ENCODE results near the gene DMXL1. TPM values are rescaled to one million over a fixed set of nuclear protein-coding genes. Genes with fewer than 3 reads are reported as not detected.

Gene DMXL1
- total RNA-seq, 1 donor from 2014 or later, result 22.3 TPM

DNA sequence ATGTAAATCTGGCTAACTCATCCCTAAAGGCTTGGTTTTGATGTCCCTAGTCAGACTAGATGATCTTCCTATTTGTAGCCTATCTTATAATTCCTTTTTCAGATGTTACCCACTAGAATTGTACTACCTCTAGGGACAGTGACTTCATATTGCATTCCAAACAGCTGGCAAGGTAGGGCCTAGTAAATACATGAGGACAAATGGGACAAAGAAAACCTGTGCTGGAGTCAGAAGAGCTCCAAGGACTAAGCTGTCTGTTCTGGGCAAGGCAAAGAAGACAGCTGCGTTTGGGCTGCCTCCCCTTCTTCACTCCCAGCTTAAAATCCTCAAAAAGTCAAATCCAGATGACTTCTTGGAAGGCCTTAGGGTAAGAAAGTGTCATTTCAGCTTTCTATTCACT is 10.0 kb downstream of the DMXL1 start:
- peaks cover 54% of the 10 kb centered on the region for H3K4me1 ChIP-seq
- TF ChIP-seq, protein P1, sequence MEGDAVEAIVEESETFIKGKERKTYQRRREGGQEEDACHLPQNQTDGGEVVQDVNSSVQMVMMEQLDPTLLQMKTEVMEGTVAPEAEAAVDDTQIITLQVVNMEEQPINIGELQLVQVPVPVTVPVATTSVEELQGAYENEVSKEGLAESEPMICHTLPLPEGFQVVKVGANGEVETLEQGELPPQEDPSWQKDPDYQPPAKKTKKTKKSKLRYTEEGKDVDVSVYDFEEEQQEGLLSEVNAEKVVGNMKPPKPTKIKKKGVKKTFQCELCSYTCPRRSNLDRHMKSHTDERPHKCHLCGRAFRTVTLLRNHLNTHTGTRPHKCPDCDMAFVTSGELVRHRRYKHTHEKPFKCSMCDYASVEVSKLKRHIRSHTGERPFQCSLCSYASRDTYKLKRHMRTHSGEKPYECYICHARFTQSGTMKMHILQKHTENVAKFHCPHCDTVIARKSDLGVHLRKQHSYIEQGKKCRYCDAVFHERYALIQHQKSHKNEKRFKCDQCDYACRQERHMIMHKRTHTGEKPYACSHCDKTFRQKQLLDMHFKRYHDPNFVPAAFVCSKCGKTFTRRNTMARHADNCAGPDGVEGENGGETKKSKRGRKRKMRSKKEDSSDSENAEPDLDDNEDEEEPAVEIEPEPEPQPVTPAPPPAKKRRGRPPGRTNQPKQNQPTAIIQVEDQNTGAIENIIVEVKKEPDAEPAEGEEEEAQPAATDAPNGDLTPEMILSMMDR (IDR thresholded peaks at IDR 0.05; ENCODE audit: borderline replicate concordance), result no peak
- H3K9me3 ChIP-seq (replicated peaks), result peaks cover 4% of the 10 kb centered on the region
- intact Hi-C loops (cut with micrococcal nuclease), result no loop called here
- no peaks in the 10 kb centered on the region for H3K27me3 ChIP-seq (ENCODE audit: low read depth)
- DNase-seq, result no peak
- H3K4me3 ChIP-seq, result no peak overlapping the region
- H3K36me3 ChIP-seq, result no peaks in the 10 kb centered on the region
- H3K27ac ChIP-seq (replicated peaks), result no peak overlapping the region

DNA sequence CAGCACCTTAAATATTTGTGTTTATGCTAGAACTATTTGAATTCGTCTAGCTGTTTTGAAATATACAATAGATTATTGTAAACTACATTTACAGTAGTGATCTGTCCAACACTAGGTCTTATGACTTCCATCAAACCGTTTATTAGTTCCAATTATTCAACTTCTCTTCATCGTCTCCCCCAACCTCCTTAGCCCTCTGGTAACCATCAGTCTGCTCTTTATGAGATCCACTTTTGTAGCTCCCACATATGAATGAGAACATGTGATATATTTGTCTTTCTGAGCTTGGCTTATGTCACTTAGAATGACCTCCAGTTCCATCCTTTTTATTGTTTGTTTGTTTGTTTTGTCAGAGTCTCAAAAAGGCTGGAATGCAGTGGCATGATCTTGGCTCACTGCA is 11.8 kb downstream of the DMXL1 start:
- TF ChIP-seq, protein P1 (IDR thresholded peaks at IDR 0.05; ENCODE audit: borderline replicate concordance), result no peak
- H3K4me3 ChIP-seq, result no peak overlapping the region
- peaks cover 9% of the 10 kb centered on the region for H3K9me3 ChIP-seq (replicated peaks)
- H3K27me3 ChIP-seq (ENCODE audit: low read depth), result no peaks in the 10 kb centered on the region
- H3K36me3 ChIP-seq, result no peaks in the 10 kb centered on the region
- H3K27ac ChIP-seq (replicated peaks), result no peak overlapping the region
- intact Hi-C loops (cut with micrococcal nuclease), result no loop called here
- peaks cover 39% of the 10 kb centered on the region for H3K4me1 ChIP-seq
- DNase-seq, result no peak

DNA sequence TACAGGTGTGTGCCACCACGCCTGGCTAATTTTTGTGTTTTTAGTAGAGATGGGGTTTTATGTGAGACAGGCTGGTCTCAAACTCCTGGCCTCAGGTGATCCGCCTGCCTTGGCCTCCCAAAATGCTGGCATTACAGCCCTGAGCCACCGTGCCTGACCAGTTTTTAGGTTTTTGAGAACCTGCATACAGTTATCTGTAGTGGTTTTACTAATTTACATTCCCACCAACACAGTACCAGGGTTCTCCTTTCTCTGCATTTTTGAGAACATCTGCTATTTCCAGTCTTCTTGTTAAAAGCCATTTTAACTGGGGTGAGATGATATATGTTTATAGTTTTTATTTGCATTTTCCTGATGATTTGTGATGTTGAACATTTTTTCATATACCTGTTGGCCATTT is 12.8 kb downstream of the DMXL1 start:
- no peak overlapping the region for H3K27ac ChIP-seq (replicated peaks)
- no peaks in the 10 kb centered on the region for H3K27me3 ChIP-seq (ENCODE audit: low read depth)
- peaks cover 37% of the 10 kb centered on the region for H3K4me1 ChIP-seq
- intact Hi-C loops (cut with micrococcal nuclease), result no loop called here
- DNase-seq, result no peak
- H3K4me3 ChIP-seq, result no peak overlapping the region
- H3K9me3 ChIP-seq (replicated peaks), result peaks cover 9% of the 10 kb centered on the region
- H3K36me3 ChIP-seq, result no peaks in the 10 kb centered on the region
- TF ChIP-seq, protein P1 (IDR thresholded peaks at IDR 0.05; ENCODE audit: borderline replicate concordance), result no peak

DNA sequence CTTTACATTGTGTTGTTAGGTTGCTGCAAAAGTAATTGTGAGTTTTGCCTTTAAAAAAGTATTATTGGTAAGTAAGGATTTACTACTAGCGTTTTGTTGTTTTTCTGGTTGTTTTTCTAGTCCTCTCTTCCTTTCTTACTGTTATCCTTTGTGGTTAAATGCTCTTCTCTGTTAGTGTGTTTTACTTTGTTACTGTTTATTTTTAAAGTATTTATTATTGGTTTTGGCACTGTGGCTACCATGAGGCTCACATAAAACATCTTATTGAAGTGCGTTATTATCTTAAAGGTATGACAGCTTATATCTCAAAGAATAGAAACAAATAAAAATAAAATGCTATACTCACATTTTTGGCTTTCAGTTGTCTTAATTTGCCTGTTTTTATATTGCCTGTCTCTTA is 17.6 kb downstream of the DMXL1 start:
- H3K27me3 ChIP-seq (ENCODE audit: low read depth), result no peaks in the 10 kb centered on the region
- intact Hi-C loops (cut with micrococcal nuclease), result no loop called here
- H3K36me3 ChIP-seq, result peaks cover 10% of the 10 kb centered on the region
- TF ChIP-seq, protein P1 (IDR thresholded peaks at IDR 0.05; ENCODE audit: borderline replicate concordance), result no peak
- H3K4me3 ChIP-seq, result no peak overlapping the region
- H3K9me3 ChIP-seq (replicated peaks), result peaks cover 26% of the 10 kb centered on the region
- no peak for DNase-seq
- no peak overlapping the region for H3K27ac ChIP-seq (replicated peaks)
- peaks cover 9% of the 10 kb centered on the region for H3K4me1 ChIP-seq

DNA sequence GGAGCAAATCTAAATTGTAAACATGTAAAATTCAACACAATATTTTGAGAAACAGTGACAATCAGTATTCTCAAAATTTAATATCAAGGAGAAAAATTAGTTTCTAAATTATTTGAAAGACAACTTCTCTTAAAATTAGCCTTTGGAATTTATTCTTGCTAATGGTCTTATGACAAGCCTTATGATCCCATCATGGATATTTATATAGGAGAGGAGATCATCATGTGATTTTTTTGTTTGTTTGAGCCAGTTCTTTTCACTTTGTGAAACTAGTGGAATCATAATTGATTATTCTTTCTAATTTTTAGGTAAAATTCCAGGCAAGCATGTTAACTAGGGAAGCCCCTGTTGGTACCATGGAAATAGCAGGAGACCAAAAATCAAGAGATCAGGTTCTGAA is 24.7 kb downstream of the DMXL1 start:
- DNase-seq, result no peak
- Histone ChIP-seq H3K4me1 (peaks cover 8% of the 10 kb centered on the region), H3K27me3 (ENCODE audit: low read depth) (no peaks in the 10 kb centered on the region), H3K36me3 (peaks cover 25% of the 10 kb centered on the region), H3K4me3 (no peak overlapping the region), H3K9me3 (replicated peaks) (peaks cover 10% of the 10 kb centered on the region), H3K27ac (replicated peaks) (no peak overlapping the region)
- TF ChIP-seq, protein P1 (IDR thresholded peaks at IDR 0.05; ENCODE audit: borderline replicate concordance), result no peak
- intact Hi-C loops (cut with micrococcal nuclease), result no loop called here

DNA sequence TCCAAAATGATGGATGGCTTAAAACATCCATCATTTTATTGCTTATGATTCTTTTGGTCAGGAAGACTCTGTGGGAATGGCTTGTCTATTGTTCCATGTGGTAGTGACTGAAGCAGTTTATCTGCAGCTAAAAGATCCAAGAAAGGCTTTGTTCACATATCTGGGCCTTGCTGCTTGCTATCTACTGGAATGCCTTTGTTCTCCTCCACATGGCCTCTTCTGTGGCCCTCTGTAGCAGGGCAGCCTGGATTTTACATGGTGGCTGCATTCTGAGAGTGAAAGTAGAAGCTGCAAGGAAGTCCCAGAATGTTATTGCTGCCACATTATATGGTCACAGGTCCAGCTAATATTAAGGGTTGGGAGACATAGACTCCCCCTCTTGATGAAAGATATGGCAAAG is 35.1 kb downstream of the DMXL1 start:
- Histone ChIP-seq H3K27ac (replicated peaks) (no peak overlapping the region), H3K4me3 (no peak overlapping the region), H3K36me3 (peaks cover 19% of the 10 kb centered on the region), H3K27me3 (ENCODE audit: low read depth) (no peaks in the 10 kb centered on the region), H3K4me1 (no peaks in the 10 kb centered on the region), H3K9me3 (replicated peaks) (no peaks in the 10 kb centered on the region)
- intact Hi-C loops (cut with micrococcal nuclease), result no loop called here
- no peak for DNase-seq
- TF ChIP-seq, protein P1 (IDR thresholded peaks at IDR 0.05; ENCODE audit: borderline replicate concordance), result no peak

All from left ventricle myocardium inferior (tissue), 1 donor.